Stimulated activated CD4-positive, alpha-beta T cell treated with anti-CD3 and anti-CD28 coated beads, Interleukin-2, amount 100 ng/mL, for 24 hours (primary cell): ENCODE measurements around the gene DLX5.

ENCODE experiments used
- DNase-seq, 2 donors: peaks; one replicate each; pipeline ENCODE4 v3.0.0-alpha.2; 2020

The DLX5 gene

DNA sequence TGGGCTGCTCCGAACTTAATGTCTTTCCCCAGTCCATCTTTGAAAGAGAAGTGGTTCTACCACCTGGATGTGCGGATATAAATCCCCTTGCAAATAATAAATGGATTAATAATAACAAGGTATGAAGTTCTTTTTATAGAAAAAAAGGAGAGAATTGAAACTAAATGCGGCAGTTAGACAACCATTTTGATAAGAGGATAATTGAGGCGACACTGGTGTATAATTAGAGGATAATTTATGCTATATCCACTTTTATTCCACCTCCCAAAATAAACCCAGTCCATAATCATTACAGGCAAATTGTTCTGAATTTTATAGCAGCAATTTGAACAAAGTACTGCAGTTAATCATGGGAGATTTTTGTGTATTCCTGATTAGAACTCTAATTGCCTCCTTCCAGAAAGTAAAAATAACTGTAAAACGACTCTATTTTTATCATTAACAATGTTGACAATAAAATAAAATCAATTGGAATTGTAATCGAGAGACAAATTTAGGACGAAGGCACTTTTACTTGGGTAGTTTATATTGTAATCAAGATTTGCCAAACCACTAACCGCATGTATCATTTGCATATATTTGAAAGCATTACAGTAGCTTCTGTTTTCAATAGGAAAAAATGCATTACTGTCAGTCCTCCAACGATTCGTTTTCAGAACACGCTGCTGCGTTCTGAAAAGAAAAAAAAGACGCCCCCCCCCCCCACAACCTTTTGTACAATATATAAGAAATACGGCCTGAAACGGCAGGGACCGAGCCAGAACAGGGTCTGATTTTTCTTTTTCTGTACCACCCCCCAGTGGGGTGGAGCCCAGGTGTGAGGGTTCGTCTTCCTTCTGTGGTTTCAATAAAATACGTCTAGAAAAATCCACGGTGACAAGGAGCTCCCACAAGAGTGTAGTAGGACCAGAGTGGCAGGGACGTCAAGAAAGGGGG, 20.1 kb downstream of the DLX5 start:
- DNase-seq, result no peak

- DNase-seq, result no peak
Measured at GRCh38 chr7:97003262-97004246, 21.1 kb downstream of the DLX5 start.

GRCh38 chr7:97002555-97003261, 21.9 kb downstream of the DLX5 start:
- DNase-seq, result no peak

DNA sequence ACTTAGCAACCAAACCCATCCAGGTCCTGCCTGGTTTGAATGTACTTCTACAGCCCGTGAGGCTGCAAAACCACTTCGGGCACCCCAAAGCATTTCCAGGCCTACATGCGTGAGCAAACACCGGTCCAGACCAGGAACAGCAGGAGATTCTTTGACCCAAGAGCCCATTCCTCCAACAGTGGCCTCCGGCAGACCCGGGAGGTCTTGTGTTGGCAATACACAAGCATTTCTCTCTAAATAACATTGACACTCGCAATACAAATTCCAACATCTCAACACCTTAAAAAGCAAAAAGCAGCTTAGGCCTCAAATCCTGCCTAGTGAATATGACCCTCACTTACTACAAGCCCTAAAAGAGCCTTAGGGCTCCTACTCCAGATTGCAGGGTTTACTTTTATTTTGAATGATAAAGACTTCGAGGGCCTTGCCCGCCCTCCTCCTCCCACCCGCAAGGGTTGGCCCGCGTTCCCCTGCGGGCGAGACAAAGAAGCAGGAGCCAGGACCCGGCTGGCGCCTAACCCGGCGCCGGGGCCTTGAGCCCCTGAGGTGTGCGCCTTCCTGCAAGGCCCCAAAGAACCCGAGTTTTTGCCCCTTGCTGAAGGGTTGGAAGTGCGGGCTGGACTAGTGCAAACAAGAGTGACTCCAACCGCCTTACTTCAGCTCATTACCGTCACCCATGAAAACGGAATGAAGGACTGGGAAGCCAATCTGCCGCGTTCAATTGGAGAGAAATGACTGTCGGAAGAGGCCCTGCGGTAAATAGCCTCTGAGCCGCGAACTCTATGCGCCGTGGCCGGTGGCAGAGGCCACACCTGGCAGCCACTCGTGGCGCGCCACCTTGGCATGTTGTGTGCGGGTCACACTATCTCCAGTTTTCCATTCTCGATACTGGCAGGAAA, 22.7 kb downstream of the DLX5 start:
- no peak for DNase-seq

DNA sequence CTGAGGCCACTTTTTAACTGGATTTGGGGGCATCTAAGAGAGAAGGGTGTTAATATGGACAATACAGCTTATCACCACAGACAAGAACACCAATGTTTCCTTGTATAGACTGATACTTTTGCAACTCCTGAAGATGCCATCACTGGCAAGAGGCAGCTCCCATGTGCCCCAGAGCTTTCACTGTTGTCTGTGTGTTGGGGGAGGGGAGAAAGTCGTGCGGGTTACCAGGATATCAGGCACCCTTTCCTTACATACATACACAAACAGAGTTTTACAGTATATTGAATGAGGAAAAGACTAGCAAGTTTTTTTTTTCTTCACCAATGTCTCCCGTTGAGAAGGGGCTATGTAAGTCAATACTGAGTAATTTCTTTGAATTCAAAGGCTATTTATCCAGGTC, 23.4 kb downstream of the DLX5 start:
- no peak for DNase-seq

- DNase-seq, result no peak
Measured at GRCh38 chr7:96998744-96999143, 25.9 kb downstream of the DLX5 start.

- no peak for DNase-seq
Measured at GRCh38 chr7:96998333-96998732, 26.3 kb downstream of the DLX5 start.

- no peak for DNase-seq
Measured at GRCh38 chr7:96997512-96998032, 27.1 kb downstream of the DLX5 start.

DNA sequence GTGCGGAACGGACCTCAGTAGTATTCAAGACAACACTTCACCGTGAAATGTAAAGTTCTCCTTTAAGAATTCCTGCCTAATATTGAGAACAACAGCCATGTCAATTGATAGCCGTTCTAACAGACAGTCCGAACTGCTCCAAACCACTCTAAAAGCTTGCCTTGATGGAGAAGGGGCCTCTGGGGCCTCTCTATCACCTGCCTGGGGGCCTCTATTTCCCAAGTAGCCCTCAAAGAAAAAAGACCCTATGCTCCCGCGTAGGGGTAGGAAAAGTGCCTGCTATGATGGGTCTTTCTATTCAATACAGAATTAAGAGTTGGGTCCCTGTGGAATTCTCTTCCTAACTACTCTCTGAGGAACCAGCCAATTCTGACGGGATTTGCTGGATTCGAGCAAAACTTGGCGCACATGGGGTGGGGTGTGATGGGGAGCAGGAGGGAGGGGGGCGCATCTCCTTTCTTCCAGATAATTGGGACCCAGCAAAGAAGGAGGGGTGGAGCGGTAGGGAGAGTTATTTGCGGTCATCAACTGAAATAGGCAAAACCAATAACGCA, 27.6 kb downstream of the DLX5 start:
- DNase-seq, result no peak

- no peak for DNase-seq
Measured at GRCh38 chr7:96996111-96996957, 28.3 kb downstream of the DLX5 start.

DNA sequence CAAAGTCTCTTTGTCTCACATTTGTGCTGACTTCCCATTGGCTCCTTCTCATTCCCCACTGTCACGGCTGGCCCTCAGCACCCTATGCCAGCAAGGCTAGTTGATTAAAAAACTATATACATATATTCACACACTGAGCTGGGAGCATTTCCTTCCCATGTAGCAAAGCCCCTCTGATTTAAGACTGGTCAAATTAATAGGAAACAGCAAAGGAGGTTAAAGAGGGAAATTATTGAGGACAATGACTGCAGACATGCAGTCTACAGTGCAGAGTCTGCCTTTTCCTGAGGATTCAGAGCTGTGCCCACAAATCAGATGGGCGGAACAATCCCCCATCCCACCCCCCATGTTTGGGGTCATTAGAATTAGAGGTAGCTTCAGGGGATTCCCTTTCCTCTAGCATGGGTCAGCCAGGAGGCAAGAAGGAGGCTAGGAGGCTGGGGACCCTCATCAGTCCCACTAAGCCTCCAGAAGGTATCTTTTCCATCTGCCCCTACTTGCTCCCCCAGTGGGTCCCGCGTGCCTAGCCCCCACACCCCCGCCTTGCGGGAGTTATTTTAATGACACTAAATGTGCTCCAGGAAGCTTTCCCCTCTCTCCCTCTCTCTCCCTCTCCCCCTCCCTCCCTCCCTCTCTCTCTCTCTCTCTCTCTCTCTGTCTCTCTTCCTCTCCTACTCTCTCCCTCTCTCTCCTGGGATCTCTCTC, 29.1 kb downstream of the DLX5 start:
- no peak for DNase-seq

DNA sequence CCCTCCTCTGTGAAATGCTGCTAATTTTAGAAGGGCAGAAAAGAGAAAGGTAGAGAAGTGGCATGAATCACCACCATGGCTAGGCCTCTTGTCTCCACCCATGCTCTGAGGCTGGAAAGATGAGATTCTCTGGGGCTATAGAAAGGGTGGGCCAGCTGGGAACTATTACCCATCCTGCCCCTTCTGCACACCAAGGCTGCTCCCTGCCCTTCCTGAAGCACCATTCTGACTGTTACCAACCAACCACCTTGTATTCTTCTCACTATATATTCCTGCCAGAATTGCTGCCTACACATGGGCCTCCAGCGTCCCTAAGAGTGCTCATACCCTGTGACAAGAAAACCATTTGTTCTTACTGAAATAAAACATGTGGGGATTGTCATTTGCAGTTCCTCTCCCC, 30.7 kb downstream of the DLX5 start:
- DNase-seq, result no peak

DNA sequence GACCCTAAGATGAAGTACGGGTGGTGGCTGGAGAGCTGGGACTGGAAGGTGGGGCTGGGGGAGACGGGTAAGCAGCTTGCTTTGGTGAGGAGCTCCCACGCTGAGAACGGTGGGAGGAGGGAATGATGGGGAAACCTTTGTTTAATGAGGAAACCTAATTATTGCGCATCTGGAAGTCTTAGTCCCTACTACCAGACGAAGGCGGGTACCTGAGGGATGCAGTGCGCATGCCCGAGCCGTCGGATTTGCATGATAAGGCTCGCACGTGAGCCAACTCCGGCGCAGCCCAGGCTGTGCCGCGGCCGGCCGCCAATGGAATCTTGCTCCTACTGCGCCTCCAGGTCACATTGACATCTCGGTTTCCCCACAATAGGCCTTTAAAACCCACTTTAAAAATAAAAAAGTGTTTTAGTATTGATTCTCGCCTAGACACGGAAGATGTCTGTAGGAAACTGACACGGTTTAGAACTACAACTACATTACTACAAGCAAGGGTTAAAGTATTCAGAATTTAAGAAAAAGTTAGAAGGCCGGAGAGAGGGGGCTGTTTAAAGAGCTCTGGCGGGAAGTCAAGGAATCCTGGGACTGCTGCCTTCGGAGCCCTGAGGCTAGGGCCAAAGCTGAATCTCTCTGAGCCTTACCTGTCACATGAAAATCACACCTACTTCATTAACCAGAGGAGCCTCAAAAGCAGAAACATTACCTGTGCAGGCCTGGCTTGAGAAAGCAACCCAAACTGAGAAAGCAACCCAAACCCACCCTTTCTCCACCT, 31.4 kb downstream of the DLX5 start:
- no peak for DNase-seq

DNA sequence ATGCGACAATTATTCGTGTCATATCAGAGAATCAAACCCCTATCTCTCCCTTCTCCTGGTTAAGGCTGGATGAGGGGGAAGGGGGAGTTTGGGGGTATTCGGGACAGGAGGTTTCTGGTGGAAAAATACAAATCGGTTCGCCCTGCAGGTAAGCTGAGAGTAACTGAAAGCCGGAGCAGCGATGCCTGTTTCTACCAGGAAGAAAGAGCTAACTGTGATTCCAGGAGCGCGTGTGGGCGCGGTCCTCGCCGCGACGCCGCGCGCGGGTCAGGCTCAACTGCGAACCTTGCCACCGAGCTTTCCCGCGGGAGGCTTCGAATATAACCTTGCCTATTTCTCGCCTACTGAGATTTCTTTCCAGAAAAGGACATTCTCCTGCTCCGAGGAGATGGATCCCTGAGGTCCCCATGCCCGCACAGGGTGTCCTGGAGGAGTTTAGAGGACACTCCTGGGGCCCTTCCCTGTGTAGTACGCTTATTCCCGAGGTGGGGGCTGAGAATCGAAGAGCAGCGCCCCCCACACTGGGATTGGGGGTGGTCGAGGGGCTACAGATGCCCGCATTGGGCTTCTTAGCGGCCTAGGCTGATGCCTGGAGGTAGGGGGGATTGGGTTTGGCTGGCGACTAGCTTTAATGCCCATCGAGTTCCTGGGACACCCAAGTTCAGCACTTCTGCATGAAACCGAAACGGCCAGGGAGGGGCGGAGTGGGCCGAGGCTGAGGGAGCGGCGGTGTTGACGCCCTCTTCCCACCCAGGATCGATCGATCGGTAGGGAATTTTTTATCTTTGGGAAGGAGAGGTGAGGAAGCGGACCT, 32.2 kb downstream of the DLX5 start:
- DNase-seq, result no peak

DNA sequence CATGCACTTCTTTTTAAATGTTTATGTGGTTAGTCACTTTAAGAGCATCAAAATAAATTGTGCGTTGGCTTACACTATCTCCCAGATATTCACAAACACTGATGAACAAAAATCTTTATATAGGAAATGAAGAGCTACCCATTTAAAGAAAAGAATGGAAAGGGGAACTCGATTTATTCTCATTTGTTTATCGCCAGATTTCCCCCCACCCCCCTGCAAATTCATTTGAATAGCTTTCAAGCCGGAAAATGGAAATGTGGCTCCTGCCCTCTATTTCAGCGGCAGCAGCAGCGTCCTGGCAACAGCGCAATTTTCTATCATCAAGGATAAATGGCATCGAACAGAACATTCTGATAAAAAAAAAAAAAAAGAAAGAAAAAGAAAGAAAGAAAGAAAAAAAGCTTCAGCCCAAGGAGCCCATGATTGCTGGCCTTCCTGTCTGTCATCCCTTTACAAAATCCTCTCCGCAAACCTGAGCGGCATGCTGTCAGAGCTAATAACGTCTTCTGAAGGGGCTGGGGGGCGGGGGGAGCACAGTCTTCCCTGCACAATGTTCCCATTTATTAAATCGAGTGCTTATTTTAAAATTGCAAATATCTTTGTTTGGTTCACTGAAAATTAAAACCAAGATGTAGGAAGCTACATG, 33.0 kb downstream of the DLX5 start:
- DNase-seq, result no peak

DNA sequence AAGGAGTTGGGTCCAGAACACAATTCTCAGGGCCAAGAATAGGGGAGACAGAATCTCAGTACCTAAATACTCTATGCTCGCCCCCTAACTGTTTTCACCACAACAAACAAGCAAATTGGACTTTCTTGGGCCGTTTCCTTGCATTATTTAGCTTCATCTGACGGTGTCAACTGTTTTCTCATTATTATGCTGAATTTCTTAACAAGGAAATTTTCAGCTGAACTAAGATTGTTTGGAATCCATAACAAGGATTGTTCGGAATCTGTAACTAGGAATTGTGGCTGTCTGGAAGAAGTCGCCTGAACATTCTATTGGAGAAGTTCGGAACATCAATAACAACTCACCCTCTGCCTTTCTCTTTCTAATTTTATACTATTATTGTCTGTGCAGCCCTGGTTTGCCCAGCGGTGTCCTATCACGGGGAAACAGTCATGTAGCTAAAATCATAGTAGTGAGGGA, 34.7 kb downstream of the DLX5 start:
- no peak for DNase-seq

DNA sequence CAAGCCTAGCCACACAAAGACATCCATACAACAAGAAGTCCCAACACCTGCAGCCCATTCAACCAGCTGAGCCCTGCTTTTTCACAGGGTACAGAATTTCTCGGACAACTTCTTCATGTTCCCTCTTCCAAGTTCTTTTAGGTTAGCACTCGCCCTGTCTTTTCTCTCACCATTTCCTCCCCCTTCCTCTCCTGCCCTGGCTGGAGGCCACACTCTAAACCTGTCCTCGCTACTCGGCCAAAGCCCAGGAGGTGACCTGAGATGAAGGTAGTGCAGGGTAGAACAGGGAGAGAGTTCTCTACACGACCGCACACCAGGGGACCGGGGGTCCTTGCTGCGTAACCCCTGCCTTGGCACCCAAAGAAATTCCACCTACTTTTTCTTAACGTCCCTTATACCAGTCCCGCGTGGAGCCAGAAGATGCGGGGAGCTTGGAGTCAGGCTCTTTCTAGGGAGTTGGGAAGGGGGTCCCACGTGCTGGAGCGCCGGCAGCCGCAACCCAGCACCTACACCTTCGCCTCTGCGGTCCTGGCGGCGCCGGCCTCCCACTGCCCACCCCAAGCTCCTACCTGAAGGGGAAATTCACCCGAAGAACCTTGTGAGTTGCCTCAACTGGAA, 35.3 kb downstream of the DLX5 start:
- DNase-seq, result no peak
